ENCODE measurements around the gene NCR1. TPM values are rescaled to one million over a fixed set of nuclear protein-coding genes. Genes with fewer than 3 reads are reported as not detected.
"Not testable (repeated sequence)": the region's sequence is repeated elsewhere in the genome, so short reads cannot be mapped to it uniquely, and the experiment has no call there.

Gene NCR1
- total RNA-seq, 1 donor from 2014 or later: not detected

DNA sequence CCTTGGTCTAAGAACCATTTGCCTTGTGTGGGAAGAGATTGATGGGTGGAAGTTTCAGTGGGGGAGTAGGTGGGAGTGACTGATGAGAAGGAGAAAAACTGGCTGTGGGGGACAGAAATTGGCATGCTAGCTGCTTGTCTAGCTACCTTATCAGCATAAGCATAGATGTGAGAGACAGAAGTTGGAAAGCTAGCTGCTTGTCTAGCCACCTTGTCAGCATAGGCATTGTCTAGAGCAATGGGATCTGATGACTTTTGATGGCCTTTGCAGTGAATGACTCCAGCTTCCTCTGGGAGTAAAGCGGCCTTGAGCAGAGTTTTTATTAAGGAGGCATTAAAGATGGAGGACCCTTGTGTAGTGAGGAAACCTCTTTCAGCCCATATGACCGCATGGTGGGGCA, 9.9 kb upstream of the NCR1 start:
- Mint-ChIP-seq H3K27ac (no peak overlapping the region), H3K9me3 (no peaks in the 10 kb centered on the region), H3K36me3 (ENCODE audit: low read depth) (no peaks in the 10 kb centered on the region), H3K4me1 (no peaks in the 10 kb centered on the region), H3K27me3 (peaks cover 6% of the 10 kb centered on the region), H3K4me3 (no peak overlapping the region)
- no peak for DNase-seq
- intact Hi-C loops (cut with micrococcal nuclease): no loop called here

DNA sequence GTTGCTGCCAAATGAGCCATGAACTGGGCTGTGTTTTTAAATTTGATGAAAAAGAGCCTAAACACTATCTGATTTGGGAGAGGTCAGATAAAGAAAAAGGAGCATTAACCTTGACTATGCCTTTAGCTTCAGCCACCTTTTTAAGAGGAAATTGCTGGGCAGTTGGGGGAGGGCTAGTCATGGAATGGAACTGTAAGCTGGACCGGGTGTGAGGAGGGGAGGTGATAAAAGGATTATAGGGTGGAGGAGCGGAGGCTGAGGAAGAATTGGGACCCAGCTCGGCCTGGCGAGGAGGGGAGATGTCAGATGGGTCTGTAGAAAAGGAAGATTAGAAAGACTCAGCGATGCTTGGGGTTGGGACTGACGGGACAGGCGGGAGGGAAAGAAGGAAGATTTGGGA, 7.3 kb upstream of the NCR1 start:
- not testable (repeated sequence) for H3K27me3 Mint-ChIP-seq, DNase-seq, H3K27ac Mint-ChIP-seq

DNA sequence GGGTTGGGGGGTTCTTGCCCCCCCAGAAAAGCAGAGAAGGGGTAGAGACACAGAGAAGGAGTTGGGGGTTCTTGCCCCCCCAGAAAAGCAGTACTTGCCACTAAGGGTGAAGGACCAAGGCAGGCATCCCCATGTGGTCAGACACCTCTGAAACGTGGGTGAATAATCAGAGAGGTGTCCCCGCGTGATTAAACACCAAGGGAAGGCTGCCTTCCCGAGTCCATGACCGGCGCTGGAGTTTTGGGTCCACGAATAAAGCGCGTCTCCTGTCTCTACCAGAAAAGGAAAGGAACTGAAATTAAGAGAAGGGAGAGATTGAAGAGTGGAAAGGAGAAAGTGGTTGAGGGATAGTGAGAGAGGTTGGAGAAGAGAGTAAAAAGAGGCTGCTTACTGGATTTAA, 6.3 kb upstream of the NCR1 start:
- H3K27me3 Mint-ChIP-seq: not testable (repeated sequence)

More for the DNA sequence above, 7.3 kb upstream of the NCR1 start:
- H3K9me3 Mint-ChIP-seq; H3K36me3 Mint-ChIP-seq (ENCODE audit: low read depth); H3K4me3 Mint-ChIP-seq; H3K4me1 Mint-ChIP-seq; intact Hi-C loops (cut with micrococcal nuclease): not testable (repeated sequence)

DNA sequence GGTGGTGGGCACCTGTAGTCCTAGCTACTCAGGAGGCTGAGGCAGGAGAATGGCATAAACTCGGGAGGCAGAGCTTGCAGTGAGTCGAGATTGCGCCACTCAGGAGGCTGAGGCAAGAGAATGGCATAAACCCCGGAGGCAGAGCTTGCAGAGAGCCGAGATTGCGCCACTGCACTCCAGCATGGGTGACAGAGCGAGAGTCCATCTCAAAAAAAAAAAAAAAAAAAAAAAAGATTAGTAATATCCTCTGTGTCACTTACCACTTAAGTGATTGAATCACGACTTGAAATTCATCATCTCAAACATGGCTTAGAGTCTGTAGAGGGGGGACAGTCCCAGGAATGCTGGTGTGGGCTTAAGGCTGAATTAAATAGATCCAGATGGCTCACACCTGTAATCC, 4.8 kb upstream of the NCR1 start:
- intact Hi-C loops (cut with micrococcal nuclease); H3K27me3 Mint-ChIP-seq; H3K27ac Mint-ChIP-seq; H3K4me1 Mint-ChIP-seq; H3K36me3 Mint-ChIP-seq (ENCODE audit: low read depth); H3K4me3 Mint-ChIP-seq; DNase-seq; H3K9me3 Mint-ChIP-seq: not testable (repeated sequence)

More for the DNA sequence above, 6.3 kb upstream of the NCR1 start:
- H3K4me1 Mint-ChIP-seq; H3K4me3 Mint-ChIP-seq; H3K9me3 Mint-ChIP-seq; intact Hi-C loops (cut with micrococcal nuclease); H3K27ac Mint-ChIP-seq; H3K36me3 Mint-ChIP-seq (ENCODE audit: low read depth); DNase-seq: not testable (repeated sequence)

DNA sequence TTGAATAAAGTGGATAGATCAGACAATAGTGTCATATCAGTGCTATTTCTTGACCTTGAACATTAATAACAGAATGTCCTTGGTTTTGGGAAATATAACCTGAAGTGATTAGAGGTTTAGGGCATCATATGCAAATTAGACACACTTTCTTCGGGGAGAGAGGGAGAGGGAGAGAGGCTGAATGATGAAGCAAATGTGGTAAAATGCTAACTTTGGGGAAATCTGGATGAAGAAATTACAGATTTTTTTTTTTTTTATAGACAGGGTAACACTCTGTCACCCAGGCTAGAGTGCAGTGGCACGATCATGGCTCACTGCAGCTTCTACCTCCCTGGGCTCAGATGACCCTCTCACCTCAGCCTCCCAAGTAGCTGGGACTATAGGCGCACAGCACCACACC, 3.9 kb upstream of the NCR1 start:
- H3K4me1 Mint-ChIP-seq: no peaks in the 10 kb centered on the region
- H3K27me3 Mint-ChIP-seq: peaks cover 6% of the 10 kb centered on the region
- H3K9me3 Mint-ChIP-seq: no peaks in the 10 kb centered on the region
- H3K27ac Mint-ChIP-seq: no peak overlapping the region
- H3K36me3 Mint-ChIP-seq (ENCODE audit: low read depth): no peaks in the 10 kb centered on the region
- H3K4me3 Mint-ChIP-seq: no peak overlapping the region
- no peak for DNase-seq
- intact Hi-C loops (cut with micrococcal nuclease): no loop called here

DNA sequence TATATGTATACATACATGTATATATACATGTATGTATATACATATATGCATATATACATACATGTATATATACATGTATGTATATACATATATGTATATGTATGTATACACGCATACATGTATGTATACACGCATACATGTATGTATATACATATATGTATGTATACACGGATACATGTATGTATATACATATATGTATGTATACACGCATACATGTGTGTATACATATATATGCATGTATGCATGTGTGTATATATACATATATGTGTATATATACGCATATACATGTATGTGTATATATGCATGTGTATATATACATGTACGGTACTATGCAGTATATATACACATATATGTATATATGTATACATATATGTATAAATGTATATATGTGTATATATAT, 2.6 kb upstream of the NCR1 start:
- Mint-ChIP-seq H3K9me3 (no peaks in the 10 kb centered on the region), H3K4me1 (no peaks in the 10 kb centered on the region), H3K36me3 (ENCODE audit: low read depth) (no peaks in the 10 kb centered on the region), H3K27ac (no peak overlapping the region), H3K27me3 (peaks cover 6% of the 10 kb centered on the region), H3K4me3 (no peak overlapping the region)
- no peak for DNase-seq
- intact Hi-C loops (cut with micrococcal nuclease): no loop called here

DNA sequence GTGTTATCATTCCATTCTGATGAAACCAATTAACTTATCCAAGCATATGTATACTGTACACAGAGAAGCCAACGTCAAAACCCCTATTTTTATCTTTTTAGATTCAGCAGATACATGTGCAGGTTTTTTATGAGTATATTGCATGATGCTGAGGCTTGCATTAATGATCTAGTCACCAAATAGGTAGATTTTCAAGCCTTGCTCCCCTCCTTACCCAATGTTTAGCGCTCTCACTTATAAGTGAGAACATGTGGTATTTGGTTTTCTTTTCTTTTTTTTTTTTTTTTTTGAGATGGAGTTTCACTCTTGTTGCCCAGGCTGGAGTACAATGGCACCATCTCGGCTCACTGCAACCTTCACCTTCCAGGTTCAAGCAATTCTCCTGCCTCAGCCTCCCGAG, 1.7 kb upstream of the NCR1 start:
- H3K4me3 Mint-ChIP-seq; H3K27me3 Mint-ChIP-seq; DNase-seq; H3K4me1 Mint-ChIP-seq; H3K36me3 Mint-ChIP-seq (ENCODE audit: low read depth); H3K9me3 Mint-ChIP-seq; intact Hi-C loops (cut with micrococcal nuclease); H3K27ac Mint-ChIP-seq: not testable (repeated sequence)

DNA sequence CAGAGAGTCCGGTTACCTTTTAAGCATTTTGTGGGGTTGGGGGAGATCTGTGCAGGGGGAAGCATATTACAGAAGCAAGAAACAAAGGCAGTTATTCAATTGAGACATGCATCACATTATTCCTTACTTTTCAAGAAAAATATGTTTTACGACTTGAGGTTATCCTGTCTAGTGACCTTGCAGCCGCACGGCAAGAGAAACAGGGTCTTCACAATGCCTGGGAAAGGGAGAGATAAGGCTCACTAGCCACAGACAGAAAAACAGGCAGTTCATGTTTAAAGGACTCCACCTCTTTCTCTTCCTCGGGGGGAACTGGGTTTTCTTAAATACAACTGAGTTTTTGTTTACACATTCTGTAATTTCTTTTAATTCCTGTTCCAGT, 536 bp upstream of the NCR1 start:
- Mint-ChIP-seq H3K4me1 (no peaks in the 10 kb centered on the region), H3K9me3 (no peaks in the 10 kb centered on the region), H3K27ac (no peak overlapping the region), H3K36me3 (ENCODE audit: low read depth) (no peaks in the 10 kb centered on the region), H3K27me3 (peaks cover 2% of the 10 kb centered on the region), H3K4me3 (no peak overlapping the region)
- intact Hi-C loops (cut with micrococcal nuclease): no loop called here
- no peak for DNase-seq

DNA sequence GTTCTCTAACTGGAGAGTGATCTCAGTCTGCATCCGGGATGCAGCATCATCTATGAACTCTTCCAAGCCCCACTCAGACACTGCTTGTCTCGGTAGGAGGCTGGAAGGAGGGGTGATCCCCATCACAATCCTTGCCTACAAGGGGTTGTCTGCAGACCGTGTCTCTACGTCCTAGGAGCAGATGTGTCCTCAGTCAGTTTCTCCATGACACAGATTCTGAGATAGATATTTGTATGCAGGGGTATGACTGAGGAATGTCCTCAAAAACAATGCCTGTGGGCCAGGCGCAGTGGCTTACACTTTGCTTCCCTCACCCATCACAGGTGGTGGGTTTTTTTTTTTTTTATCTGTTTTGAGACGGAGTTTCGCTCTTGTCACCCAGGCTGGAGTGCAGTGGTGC, 871 bp downstream of the NCR1 start:
- Mint-ChIP-seq H3K9me3 (no peaks in the 10 kb centered on the region), H3K4me3 (no peak overlapping the region), H3K27me3 (peaks cover 2% of the 10 kb centered on the region), H3K4me1 (no peaks in the 10 kb centered on the region), H3K36me3 (ENCODE audit: low read depth) (no peaks in the 10 kb centered on the region), H3K27ac (no peak overlapping the region)
- intact Hi-C loops (cut with micrococcal nuclease): no loop called here
- DNase-seq: no peak

DNA sequence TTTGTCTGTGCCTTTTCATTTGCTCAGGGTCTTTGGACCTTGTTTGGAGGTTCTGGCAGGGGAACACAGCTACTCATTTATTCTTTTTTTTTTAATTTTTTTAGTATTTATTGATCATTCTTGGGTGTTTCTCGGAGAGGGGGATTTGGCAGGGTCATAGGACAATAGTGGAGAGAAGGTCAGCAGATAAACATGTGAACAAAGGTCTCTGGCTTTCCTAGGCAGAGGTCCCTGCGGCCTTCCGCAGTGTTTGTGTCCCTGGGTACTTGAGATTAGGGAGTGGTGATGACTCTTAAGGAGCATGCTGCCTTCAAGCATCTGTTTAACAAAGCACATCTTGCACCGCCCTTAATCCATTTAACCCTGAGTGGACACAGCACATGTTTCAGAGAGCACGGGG, 2.0 kb downstream of the NCR1 start:
- intact Hi-C loops (cut with micrococcal nuclease); H3K4me1 Mint-ChIP-seq; H3K36me3 Mint-ChIP-seq (ENCODE audit: low read depth); DNase-seq; H3K27ac Mint-ChIP-seq; H3K9me3 Mint-ChIP-seq; H3K27me3 Mint-ChIP-seq; H3K4me3 Mint-ChIP-seq: not testable (repeated sequence)

DNA sequence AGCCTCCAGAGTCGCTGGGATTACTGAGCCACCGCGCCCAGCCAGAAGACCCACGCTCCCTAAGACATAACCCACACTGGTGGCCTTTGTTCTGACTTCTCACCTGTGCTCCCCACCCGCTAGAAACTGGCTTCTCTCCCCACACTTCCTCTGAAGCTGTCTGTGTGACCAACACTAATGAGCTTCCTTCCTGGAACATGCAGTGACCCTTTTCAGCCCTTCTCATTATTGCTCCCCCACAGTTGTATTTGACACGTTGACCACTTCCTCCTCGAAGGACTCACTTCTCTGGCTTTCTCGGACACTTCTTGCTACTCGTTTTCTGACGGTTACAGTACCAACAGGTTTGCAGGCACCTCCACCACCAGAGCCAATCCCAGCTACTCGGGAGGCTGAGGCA, 10.9 kb downstream of the NCR1 start:
- no peak for DNase-seq
- H3K4me3 Mint-ChIP-seq: no peak overlapping the region
- intact Hi-C loops (cut with micrococcal nuclease): no loop called here
- H3K9me3 Mint-ChIP-seq: no peaks in the 10 kb centered on the region
- no peaks in the 10 kb centered on the region for H3K4me1 Mint-ChIP-seq
- no peak overlapping the region for H3K27ac Mint-ChIP-seq
- no peaks in the 10 kb centered on the region for H3K36me3 Mint-ChIP-seq (ENCODE audit: low read depth)
- no peaks in the 10 kb centered on the region for H3K27me3 Mint-ChIP-seq

DNA sequence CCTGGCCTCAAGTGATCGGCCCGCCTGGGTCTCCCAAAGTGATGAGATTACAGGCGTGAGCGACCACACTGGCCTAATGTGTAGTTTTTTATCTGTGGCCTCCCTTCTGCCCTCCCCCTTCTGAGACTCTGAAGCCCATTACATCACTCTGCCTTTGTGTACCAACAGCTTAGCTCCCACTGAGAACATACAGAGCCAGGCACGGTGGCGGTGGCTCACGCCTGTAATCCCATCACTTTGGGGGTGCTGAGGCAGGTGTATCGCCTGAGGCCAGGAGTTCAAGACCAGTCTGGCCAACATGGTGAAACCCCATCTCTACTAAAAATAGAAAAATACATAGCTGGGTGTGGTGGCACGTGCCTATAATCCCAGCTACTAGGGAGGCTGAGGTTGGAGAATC, 12.6 kb downstream of the NCR1 start:
- no peaks in the 10 kb centered on the region for H3K27me3 Mint-ChIP-seq
- DNase-seq: no peak
- no peak overlapping the region for H3K27ac Mint-ChIP-seq
- H3K9me3 Mint-ChIP-seq: no peaks in the 10 kb centered on the region
- no peaks in the 10 kb centered on the region for H3K36me3 Mint-ChIP-seq (ENCODE audit: low read depth)
- no peak overlapping the region for H3K4me3 Mint-ChIP-seq
- H3K4me1 Mint-ChIP-seq: no peaks in the 10 kb centered on the region
- intact Hi-C loops (cut with micrococcal nuclease): no loop called here

DNA sequence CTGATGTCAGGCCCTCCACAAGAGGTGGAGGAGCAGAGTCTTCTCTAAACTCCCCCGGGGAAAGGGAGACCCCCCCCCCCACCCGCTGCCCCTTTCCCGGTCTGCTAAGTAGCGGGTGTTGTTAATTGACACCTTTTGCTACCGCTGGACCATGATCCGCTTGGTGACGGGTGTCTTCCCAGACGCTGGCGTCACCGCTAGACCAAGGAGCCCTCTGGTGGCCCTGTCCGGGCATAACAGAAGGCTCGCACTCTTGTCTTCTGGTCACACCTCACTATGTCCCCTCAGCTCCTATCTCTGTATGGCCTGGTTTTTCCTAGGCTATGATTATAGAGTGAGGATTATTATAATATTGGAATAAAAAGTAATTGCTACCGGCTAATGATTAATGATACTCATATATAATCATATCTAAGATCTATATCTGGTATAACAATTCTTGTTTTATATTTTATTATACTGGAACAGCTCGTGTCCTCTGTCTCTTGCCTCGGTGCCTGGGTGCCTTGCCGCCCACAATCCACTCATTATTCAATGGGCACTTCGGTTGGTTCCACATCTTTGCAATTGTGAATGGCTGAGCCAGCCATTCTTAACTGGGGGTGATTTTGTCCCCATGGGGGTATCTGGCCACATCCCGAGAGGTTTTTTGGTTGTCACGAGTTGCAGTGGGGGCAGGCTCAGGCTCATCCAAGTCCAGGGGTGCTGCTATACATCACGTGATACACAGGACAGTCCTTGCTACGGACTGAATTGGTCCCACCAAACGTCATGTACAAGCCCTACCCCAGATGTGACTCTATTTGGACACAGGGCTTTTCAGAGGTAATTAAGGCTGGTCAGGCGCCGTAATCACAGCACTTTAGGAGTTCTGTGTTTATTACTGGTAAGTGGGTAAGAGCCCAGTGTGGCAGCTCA, 14.0 kb downstream of the NCR1 start:
- H3K4me1 Mint-ChIP-seq; intact Hi-C loops (cut with micrococcal nuclease); H3K4me3 Mint-ChIP-seq; H3K27ac Mint-ChIP-seq; H3K27me3 Mint-ChIP-seq; H3K36me3 Mint-ChIP-seq (ENCODE audit: low read depth); H3K9me3 Mint-ChIP-seq: not testable (repeated sequence)
- DNase-seq: peak; percentile 63

DNA sequence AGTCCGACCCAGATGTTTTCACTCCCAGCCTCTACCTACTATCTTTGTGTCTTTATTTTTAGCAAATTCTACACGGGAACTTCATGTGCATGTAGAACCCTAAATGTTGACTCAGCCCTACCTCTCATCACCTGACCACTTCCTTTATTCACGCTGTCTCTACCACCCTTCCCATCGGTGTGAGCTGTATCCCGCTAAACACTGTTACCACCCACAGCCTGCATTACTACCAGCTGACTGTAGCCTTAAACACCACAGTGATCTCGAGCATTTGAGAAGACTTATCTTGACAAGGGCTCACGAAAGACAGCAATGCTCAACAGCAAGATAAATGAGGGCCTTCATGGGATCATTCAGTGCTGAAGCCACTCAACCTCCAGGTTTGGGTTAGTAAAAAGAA, 15.1 kb downstream of the NCR1 start:
- peaks cover 4% of the 10 kb centered on the region for H3K9me3 Mint-ChIP-seq
- no peak overlapping the region for H3K27ac Mint-ChIP-seq
- DNase-seq: no peak
- no peaks in the 10 kb centered on the region for H3K4me1 Mint-ChIP-seq
- no peaks in the 10 kb centered on the region for H3K27me3 Mint-ChIP-seq
- intact Hi-C loops (cut with micrococcal nuclease): no loop called here
- no peak overlapping the region for H3K4me3 Mint-ChIP-seq
- H3K36me3 Mint-ChIP-seq (ENCODE audit: low read depth): peaks cover 2% of the 10 kb centered on the region

DNA sequence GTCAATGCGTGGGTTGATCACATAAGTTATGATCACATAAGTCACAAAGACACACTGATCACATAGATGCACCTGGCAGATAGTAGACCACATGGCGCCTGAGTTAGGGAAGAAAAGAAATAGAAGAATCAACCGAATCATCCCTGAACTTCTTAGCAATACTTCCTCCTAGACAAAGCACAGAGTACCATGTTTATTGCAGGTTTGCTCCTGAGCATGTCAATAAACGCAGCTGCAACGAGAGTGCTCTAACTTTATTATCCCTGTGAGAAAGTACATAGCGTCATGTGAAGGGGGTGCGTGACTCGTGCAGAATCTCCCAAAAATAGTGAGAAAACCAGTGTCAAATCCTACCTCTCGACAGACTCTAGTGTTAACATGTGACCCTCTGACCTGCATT, 17.3 kb downstream of the NCR1 start:
- Mint-ChIP-seq H3K27ac (no peak overlapping the region), H3K4me1 (no peaks in the 10 kb centered on the region), H3K9me3 (peaks cover 6% of the 10 kb centered on the region), H3K36me3 (ENCODE audit: low read depth) (peaks cover 2% of the 10 kb centered on the region), H3K27me3 (no peaks in the 10 kb centered on the region), H3K4me3 (no peak overlapping the region)
- no peak for DNase-seq
- intact Hi-C loops (cut with micrococcal nuclease): no loop called here

Data from activated CD4-positive, alpha-beta T cell treated with anti-CD3 and anti-CD28 coated beads, Interleukin-2, amount 10 ng/mL, durations not matched to agents 24 days and 14 days (primary cell).